HL-60 (cell line): ENCODE data around the gene TIMELESS.

Source experiments
- CTCF ChIP-seq: IDR thresholded peaks from one replicate; pipeline ENCODE4 v1.5.1; 2011; ENCODE audit warnings: low read length, control low read depth, inconsistent platforms; ENCODE audit not compliant: insufficient read depth
- GABPA ChIP-seq: IDR thresholded peaks from 2 replicates; pipeline ENCODE4 v1.6.1; 2012; ENCODE audit warnings: low read depth
- POLR2AphosphoS5 ChIP-seq: IDR thresholded peaks from 2 replicates; pipeline ENCODE4 v1.6.1; 2012; ENCODE audit warnings: low read depth
- REST ChIP-seq: IDR thresholded peaks from 2 replicates; pipeline ENCODE4 v1.6.1; 2012; ENCODE audit warnings: low read depth; ENCODE audit not compliant: insufficient replicate concordance
- SPI1 ChIP-seq: IDR thresholded peaks from 2 replicates; pipeline ENCODE4 v1.6.1; 2012; ENCODE audit warnings: low read depth, mild to moderate bottlenecking, borderline replicate concordance

- TF ChIP-seq CTCF (no peak), POLR2AphosphoS5 (no peak), REST (no peak), GABPA (no peak), SPI1 (no peak)
These were observed 5.3 kb upstream of the TIMELESS start, which contains the start of gene MIP for GRCh38 chr12:56454557-56454956.
